ENCODE data around the gene DIS3L2.
"Not testable (repeated sequence)": the region's sequence is repeated elsewhere in the genome, so short reads cannot be mapped to it uniquely, and the experiment has no call there.

DIS3L2 gene

GRCh38 chr2:232328516-232329460 is 367.3 kb downstream of the DIS3L2 start:
- DNase-seq (ENCODE audit: low read depth): no peak
- Histone ChIP-seq H3K9me3 (ENCODE audit: control insufficient read depth, low read length) (no peaks in the 10 kb centered on the region), H3K27me3 (replicated peaks; ENCODE audit: control insufficient read depth, insufficient read depth, low read length) (no peaks in the 10 kb centered on the region), H3K36me3 (ENCODE audit: control insufficient read depth, insufficient read depth, low read length, severe bottlenecking) (no peaks in the 10 kb centered on the region), H3K4me3 (ENCODE audit: low read length) (no peak overlapping the region), H3K4me1 (ENCODE audit: control insufficient read depth, insufficient read depth, low read length) (no peaks in the 10 kb centered on the region), H3K9ac (ENCODE audit: low read length) (no peak overlapping the region)

DNA sequence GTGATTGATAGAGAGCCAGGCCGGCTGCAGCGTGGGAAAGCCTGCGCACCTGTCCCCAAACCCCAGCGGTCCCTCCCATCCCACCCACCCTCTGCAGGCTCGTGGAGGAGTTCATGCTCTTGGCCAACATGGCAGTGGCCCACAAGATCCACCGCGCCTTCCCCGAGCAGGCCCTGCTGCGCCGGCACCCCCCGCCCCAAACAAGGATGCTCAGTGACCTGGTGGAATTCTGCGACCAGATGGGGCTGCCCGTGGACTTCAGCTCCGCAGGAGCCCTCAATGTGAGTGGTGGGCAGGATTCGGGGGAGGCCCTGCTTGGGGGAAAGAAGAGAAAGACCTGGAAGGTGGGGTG is 368.2 kb downstream of the DIS3L2 start:
- Histone ChIP-seq H3K36me3 (ENCODE audit: control insufficient read depth, insufficient read depth, low read length, severe bottlenecking) (no peaks in the 10 kb centered on the region), H3K27me3 (replicated peaks; ENCODE audit: control insufficient read depth, insufficient read depth, low read length) (no peaks in the 10 kb centered on the region), H3K9me3 (ENCODE audit: control insufficient read depth, low read length) (no peaks in the 10 kb centered on the region), H3K4me1 (ENCODE audit: control insufficient read depth, insufficient read depth, low read length) (no peaks in the 10 kb centered on the region), H3K9ac (ENCODE audit: low read length) (no peak overlapping the region), H3K4me3 (ENCODE audit: low read length) (no peak overlapping the region)
- DNase-seq (ENCODE audit: low read depth): no peak

DNA sequence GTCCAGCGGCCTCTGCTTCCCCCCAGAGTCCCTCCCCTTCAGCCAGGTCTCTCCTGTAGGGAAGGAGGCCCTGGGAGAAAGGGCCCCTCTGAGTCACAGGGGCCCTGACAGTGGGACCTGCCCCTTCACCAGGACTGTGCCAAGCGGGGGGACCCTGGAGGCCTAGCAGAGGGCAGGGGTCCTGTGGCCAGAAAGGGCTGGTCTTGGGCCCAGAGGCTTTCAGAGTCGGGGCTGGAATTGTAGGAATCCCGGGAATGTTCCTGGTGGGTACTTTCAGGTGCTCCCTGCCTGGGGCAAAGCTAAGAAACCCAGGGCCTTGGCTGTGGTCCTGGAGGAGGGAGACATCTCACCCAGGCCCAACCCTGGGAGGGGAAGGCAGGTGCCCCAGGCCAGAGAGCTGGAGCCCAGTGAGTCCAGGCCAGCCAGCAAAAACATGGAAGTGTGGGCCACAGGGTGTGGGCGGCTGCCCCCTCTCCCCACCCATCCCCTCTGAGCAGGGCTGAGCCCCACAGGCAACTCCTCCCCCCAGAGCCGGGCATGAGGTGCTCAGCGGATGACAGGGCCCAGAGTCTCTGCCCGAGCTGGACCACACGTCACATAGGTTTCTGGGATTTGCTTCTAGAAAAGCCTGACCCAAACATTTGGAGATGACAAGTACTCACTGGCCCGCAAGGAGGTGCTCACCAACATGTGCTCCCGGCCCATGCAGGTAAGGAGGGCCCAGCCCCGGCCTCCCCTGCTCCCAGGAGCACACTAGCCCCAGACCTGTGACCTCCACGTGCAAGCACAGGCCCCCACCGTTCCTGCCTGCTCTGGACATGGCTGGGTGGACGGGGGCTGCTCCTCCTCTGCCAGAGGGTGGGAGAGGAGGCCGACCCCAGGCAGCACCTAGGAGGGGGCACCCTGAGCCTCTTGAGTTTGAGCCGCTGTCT is 368.8 kb downstream of the DIS3L2 start:
- no peak for DNase-seq (ENCODE audit: low read depth)
- Histone ChIP-seq H3K4me3 (ENCODE audit: low read length) (no peak overlapping the region), H3K9ac (ENCODE audit: low read length) (no peak overlapping the region), H3K36me3 (ENCODE audit: control insufficient read depth, insufficient read depth, low read length, severe bottlenecking) (no peaks in the 10 kb centered on the region), H3K27me3 (replicated peaks; ENCODE audit: control insufficient read depth, insufficient read depth, low read length) (no peaks in the 10 kb centered on the region), H3K4me1 (ENCODE audit: control insufficient read depth, insufficient read depth, low read length) (no peaks in the 10 kb centered on the region), H3K9me3 (ENCODE audit: control insufficient read depth, low read length) (no peaks in the 10 kb centered on the region)

GRCh38 chr2:232331061-232331460 is 369.5 kb downstream of the DIS3L2 start:
- not testable (repeated sequence) for H3K4me1 ChIP-seq (ENCODE audit: control insufficient read depth, insufficient read depth, low read length); H3K27me3 ChIP-seq (replicated peaks; ENCODE audit: control insufficient read depth, insufficient read depth, low read length); H3K36me3 ChIP-seq (ENCODE audit: control insufficient read depth, insufficient read depth, low read length, severe bottlenecking); H3K9me3 ChIP-seq (ENCODE audit: control insufficient read depth, low read length); DNase-seq (ENCODE audit: low read depth); H3K9ac ChIP-seq (ENCODE audit: low read length); H3K4me3 ChIP-seq (ENCODE audit: low read length)

DNA sequence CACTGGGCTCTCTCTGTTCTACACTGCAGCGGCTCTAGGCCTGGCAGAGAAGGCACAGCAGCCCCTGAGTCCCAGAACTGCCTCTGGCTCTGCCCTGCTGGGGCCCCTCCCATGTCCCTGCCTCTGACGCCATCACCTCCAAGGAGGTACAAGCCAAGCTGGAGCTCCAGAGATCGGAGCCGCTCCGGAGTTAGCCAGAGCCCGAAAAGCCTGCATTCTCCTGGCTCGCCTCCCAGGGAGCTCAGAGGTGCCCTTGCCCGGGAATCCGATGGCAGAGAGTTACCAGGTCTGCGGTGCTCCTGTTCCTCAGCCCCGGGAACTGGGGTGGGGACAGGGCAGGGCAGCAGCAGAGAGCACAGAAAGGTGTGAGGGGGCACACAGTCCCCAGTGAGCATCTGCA is 370.1 kb downstream of the DIS3L2 start:
- not testable (repeated sequence) for DNase-seq (ENCODE audit: low read depth); H3K36me3 ChIP-seq (ENCODE audit: control insufficient read depth, insufficient read depth, low read length, severe bottlenecking); H3K4me3 ChIP-seq (ENCODE audit: low read length); H3K9ac ChIP-seq (ENCODE audit: low read length); H3K27me3 ChIP-seq (replicated peaks; ENCODE audit: control insufficient read depth, insufficient read depth, low read length); H3K4me1 ChIP-seq (ENCODE audit: control insufficient read depth, insufficient read depth, low read length); H3K9me3 ChIP-seq (ENCODE audit: control insufficient read depth, low read length)

DNA sequence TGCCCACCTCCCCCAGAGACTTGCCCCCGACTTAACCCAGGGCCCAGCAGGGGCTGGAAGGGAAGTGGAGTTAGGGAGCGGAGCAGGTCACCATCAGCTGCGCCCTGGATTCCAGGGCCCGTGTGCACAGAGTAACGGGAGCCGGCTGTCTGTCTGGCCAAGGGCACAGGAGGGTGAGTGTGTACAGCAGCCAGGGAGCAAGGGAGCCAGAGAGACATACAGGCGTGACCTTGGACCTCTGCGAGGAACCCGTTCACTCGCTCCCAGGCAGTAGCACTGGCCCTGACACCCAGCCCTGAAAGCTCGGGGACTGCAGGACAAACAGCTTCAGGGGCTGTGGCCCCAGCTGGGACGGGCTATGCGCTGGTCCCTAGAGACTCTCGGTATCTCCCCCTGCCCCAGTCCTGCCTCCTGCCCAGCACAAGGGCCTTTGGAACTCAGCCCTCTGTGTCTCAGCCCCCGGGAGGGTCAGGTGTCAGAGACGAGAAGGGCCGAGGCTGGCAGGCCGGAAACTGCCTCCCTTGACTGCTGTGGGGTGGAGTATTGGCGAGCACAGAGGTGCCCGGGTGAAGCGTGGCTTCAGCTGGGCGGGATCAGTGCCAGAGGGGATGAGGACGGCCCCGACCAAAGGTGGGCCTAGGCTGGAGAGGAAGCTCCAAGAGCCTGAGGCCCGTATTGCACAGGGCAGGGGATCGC is 370.9 kb downstream of the DIS3L2 start:
- H3K36me3 ChIP-seq (ENCODE audit: control insufficient read depth, insufficient read depth, low read length, severe bottlenecking); DNase-seq (ENCODE audit: low read depth); H3K4me3 ChIP-seq (ENCODE audit: low read length); H3K4me1 ChIP-seq (ENCODE audit: control insufficient read depth, insufficient read depth, low read length); H3K9me3 ChIP-seq (ENCODE audit: control insufficient read depth, low read length); H3K27me3 ChIP-seq (replicated peaks; ENCODE audit: control insufficient read depth, insufficient read depth, low read length); H3K9ac ChIP-seq (ENCODE audit: low read length): not testable (repeated sequence)

GRCh38 chr2:232332940-232333259 is 371.4 kb downstream of the DIS3L2 start:
- H3K4me3 ChIP-seq (ENCODE audit: low read length): no peak overlapping the region
- H3K36me3 ChIP-seq (ENCODE audit: control insufficient read depth, insufficient read depth, low read length, severe bottlenecking): no peaks in the 10 kb centered on the region
- H3K9ac ChIP-seq (ENCODE audit: low read length): no peak overlapping the region
- no peaks in the 10 kb centered on the region for H3K4me1 ChIP-seq (ENCODE audit: control insufficient read depth, insufficient read depth, low read length)
- DNase-seq (ENCODE audit: low read depth): no peak
- no peaks in the 10 kb centered on the region for H3K9me3 ChIP-seq (ENCODE audit: control insufficient read depth, low read length)
- H3K27me3 ChIP-seq (replicated peaks; ENCODE audit: control insufficient read depth, insufficient read depth, low read length): no peaks in the 10 kb centered on the region

DNA sequence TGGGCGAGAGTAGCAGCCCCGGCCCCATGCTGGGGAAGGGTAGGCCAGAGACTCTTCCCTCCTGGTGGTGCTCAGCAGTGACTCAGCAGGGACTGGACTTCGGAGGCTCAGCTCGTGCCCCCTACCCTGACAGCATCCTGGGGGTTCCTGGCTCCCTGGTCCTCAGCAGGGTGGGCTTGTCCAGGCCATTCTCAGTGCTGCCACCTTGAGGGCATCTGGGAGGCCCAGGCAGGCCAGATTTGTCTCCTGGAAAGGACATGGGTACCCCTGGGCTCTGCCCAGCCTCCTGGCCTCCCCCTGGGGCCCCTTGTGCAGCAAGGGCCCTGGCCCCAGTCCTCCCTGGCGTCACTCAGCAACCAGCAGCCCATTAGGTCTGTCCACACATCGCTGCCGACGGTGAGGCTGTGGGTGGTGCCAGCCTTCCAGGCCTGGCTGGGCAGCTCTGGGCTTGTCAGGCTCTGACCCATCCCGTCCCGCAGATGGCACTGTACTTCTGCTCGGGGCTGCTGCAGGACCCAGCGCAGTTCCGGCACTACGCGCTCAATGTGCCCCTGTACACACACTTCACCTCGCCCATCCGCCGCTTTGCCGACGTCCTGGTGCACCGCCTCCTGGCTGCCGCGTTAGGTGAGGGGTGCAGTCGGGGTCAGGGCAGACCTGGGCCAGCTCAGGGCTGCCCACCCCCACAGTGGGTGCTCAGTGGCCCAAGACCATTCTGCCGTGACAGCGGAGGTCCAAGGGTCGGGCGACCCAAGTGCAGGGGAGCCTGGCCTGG is 372.0 kb downstream of the DIS3L2 start:
- DNase-seq (ENCODE audit: low read depth): peak; percentile 20
- Histone ChIP-seq H3K9me3 (ENCODE audit: control insufficient read depth, low read length) (no peaks in the 10 kb centered on the region), H3K9ac (ENCODE audit: low read length) (no peak overlapping the region), H3K27me3 (replicated peaks; ENCODE audit: control insufficient read depth, insufficient read depth, low read length) (no peaks in the 10 kb centered on the region), H3K4me1 (ENCODE audit: control insufficient read depth, insufficient read depth, low read length) (no peaks in the 10 kb centered on the region), H3K4me3 (ENCODE audit: low read length) (no peak overlapping the region), H3K36me3 (ENCODE audit: control insufficient read depth, insufficient read depth, low read length, severe bottlenecking) (no peaks in the 10 kb centered on the region)

DNA sequence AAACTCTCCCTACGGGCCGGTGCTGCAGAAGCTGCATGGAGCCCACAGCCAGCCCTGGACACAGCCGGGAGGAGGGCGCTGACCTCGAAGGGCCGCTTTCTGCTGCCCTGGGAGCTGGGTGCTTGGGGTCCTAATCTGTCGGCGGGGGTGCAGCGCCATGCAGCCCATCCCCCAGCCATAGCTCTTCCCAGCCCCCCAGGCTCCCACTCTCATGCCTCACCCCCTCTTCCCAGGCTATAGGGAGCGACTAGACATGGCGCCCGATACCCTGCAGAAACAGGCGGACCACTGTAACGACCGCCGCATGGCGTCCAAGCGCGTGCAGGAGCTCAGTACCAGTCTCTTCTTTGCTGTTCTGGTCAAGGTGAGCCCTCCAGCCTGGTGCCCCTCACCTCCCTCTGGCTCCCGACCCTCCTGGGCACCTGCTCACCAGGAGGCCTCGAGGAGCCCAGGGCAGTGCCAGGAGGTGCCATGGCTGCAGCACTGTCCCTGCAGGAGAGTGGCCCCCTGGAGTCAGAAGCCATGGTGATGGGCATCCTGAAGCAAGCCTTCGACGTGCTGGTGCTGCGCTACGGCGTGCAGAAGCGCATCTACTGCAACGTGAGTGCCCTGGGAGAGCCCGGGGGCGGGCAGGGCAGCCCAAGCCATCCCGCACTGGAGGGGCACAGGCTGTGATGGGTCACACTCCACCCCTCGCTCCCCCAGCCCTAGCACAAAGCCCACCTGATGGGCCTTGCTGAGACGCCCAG is 372.8 kb downstream of the DIS3L2 start:
- H3K36me3 ChIP-seq (ENCODE audit: control insufficient read depth, insufficient read depth, low read length, severe bottlenecking); H3K9ac ChIP-seq (ENCODE audit: low read length); H3K27me3 ChIP-seq (replicated peaks; ENCODE audit: control insufficient read depth, insufficient read depth, low read length); H3K4me3 ChIP-seq (ENCODE audit: low read length); H3K4me1 ChIP-seq (ENCODE audit: control insufficient read depth, insufficient read depth, low read length); H3K9me3 ChIP-seq (ENCODE audit: control insufficient read depth, low read length); DNase-seq (ENCODE audit: low read depth): not testable (repeated sequence)

DNA sequence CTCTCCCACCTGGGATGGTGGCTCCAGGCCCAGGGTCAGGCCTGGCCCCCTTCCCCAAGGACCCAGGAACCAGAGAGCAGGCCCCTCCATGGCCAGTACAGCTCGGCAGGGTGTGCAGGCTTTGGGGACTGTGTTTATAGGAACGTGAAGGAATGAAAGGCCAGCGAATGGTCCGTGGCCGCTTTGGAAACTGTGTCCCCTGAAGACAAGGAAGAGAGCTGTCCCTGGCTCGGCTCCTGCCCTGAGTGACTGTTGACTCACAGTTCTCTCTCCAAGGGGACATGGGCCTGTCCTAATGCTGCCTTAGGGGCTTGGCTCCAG is 373.3 kb downstream of the DIS3L2 start:
- not testable (repeated sequence) for H3K9ac ChIP-seq (ENCODE audit: low read length)

More for the DNA sequence above, 373.3 kb downstream of the DIS3L2 start:
- not testable (repeated sequence) for H3K36me3 ChIP-seq (ENCODE audit: control insufficient read depth, insufficient read depth, low read length, severe bottlenecking); H3K4me1 ChIP-seq (ENCODE audit: control insufficient read depth, insufficient read depth, low read length); H3K27me3 ChIP-seq (replicated peaks; ENCODE audit: control insufficient read depth, insufficient read depth, low read length); DNase-seq (ENCODE audit: low read depth); H3K9me3 ChIP-seq (ENCODE audit: control insufficient read depth, low read length); H3K4me3 ChIP-seq (ENCODE audit: low read length)
